ENCODE measurements around the gene ZBTB20.

Gene ZBTB20

GRCh38 chr3:115092220-115092791 is 54.8 kb downstream of the ZBTB20 start:
- Histone ChIP-seq H3K4me2 (ENCODE audit: low read length) (no peak overlapping the region), H3K4me3 (ENCODE audit: low read length) (no peak overlapping the region), H2BK120ac (ENCODE audit: low read depth, low read length) (no peak overlapping the region), H3K79me1 (ENCODE audit: low read length) (no peaks in the 10 kb centered on the region), H4K5ac (ENCODE audit: low read length) (no peak overlapping the region), H3K4me1 (ENCODE audit: control insufficient read depth, low read depth, low read length) (no peaks in the 10 kb centered on the region), H3K18ac (ENCODE audit: low read length) (no peak overlapping the region), H3K9ac (ENCODE audit: low read length) (no peak overlapping the region), H2AK5ac (ENCODE audit: low read length) (no peak overlapping the region), H3K4ac (ENCODE audit: low read depth, low read length) (no peak overlapping the region), H2BK15ac (replicated peaks; ENCODE audit: low read depth) (no peak overlapping the region), H3K36me3 (ENCODE audit: control insufficient read depth, insufficient read depth, low read length) (no peaks in the 10 kb centered on the region), H3K23ac (ENCODE audit: low read length) (no peak overlapping the region), H3K56ac (ENCODE audit: low read length) (no peak overlapping the region), H3K27me3 (ENCODE audit: insufficient read depth, low read length, poor library complexity) (no peaks in the 10 kb centered on the region), H2BK5ac (ENCODE audit: low read length) (no peak overlapping the region), H3K27ac (ENCODE audit: low read depth, low read length) (no peak overlapping the region), H3K79me2 (ENCODE audit: control insufficient read depth, insufficient read depth, low read length) (no peaks in the 10 kb centered on the region), H4K8ac (ENCODE audit: low read depth, low read length) (no peak overlapping the region)
- DNase-seq, result peak; percentile 63
- WGBS (ENCODE audit: extremely low coverage, insufficient coverage, low lambda C conversion rate), result no CpG with 5 or more reads among the region's 4 CpGs

- Histone ChIP-seq H3K4me3 (ENCODE audit: low read length) (no peak overlapping the region), H3K4me1 (ENCODE audit: control insufficient read depth, low read depth, low read length) (no peaks in the 10 kb centered on the region), H3K79me2 (ENCODE audit: control insufficient read depth, insufficient read depth, low read length) (no peaks in the 10 kb centered on the region), H3K4ac (ENCODE audit: low read depth, low read length) (no peak overlapping the region), H4K8ac (ENCODE audit: low read depth, low read length) (no peak overlapping the region), H3K56ac (ENCODE audit: low read length) (no peak overlapping the region), H3K4me2 (ENCODE audit: low read length) (no peak overlapping the region), H3K18ac (ENCODE audit: low read length) (no peak overlapping the region), H2BK120ac (ENCODE audit: low read depth, low read length) (no peak overlapping the region), H3K27ac (ENCODE audit: low read depth, low read length) (no peak overlapping the region), H3K9ac (ENCODE audit: low read length) (no peak overlapping the region), H3K23ac (ENCODE audit: low read length) (no peak overlapping the region), H3K27me3 (ENCODE audit: insufficient read depth, low read length, poor library complexity) (no peaks in the 10 kb centered on the region), H2BK5ac (ENCODE audit: low read length) (no peak overlapping the region), H4K5ac (ENCODE audit: low read length) (no peak overlapping the region), H3K36me3 (ENCODE audit: control insufficient read depth, insufficient read depth, low read length) (no peaks in the 10 kb centered on the region), H2BK15ac (replicated peaks; ENCODE audit: low read depth) (no peak overlapping the region), H3K79me1 (ENCODE audit: low read length) (no peaks in the 10 kb centered on the region), H2AK5ac (ENCODE audit: low read length) (no peak overlapping the region)
- DNase-seq, result no peak
- WGBS (ENCODE audit: extremely low coverage, insufficient coverage, low lambda C conversion rate), result no CpG with 5 or more reads among the region's 1 CpG
Observed at GRCh38 chr3:115090712-115091111, 56.4 kb downstream of the ZBTB20 start.

- Histone ChIP-seq H3K4me1 (ENCODE audit: control insufficient read depth, low read depth, low read length) (no peaks in the 10 kb centered on the region), H3K4me3 (ENCODE audit: low read length) (no peak overlapping the region), H3K9ac (ENCODE audit: low read length) (no peak overlapping the region), H3K56ac (ENCODE audit: low read length) (no peak overlapping the region), H2AK5ac (ENCODE audit: low read length) (no peak overlapping the region), H4K5ac (ENCODE audit: low read length) (no peak overlapping the region), H3K4ac (ENCODE audit: low read depth, low read length) (no peak overlapping the region), H3K4me2 (ENCODE audit: low read length) (no peak overlapping the region), H3K27me3 (ENCODE audit: insufficient read depth, low read length, poor library complexity) (no peaks in the 10 kb centered on the region), H3K79me1 (ENCODE audit: low read length) (no peaks in the 10 kb centered on the region), H2BK5ac (ENCODE audit: low read length) (no peak overlapping the region), H2BK120ac (ENCODE audit: low read depth, low read length) (no peak overlapping the region), H3K36me3 (ENCODE audit: control insufficient read depth, insufficient read depth, low read length) (no peaks in the 10 kb centered on the region), H3K27ac (ENCODE audit: low read depth, low read length) (no peak overlapping the region), H4K8ac (ENCODE audit: low read depth, low read length) (no peak overlapping the region), H3K23ac (ENCODE audit: low read length) (no peak overlapping the region), H3K79me2 (ENCODE audit: control insufficient read depth, insufficient read depth, low read length) (no peaks in the 10 kb centered on the region), H3K18ac (ENCODE audit: low read length) (no peak overlapping the region), H2BK15ac (replicated peaks; ENCODE audit: low read depth) (no peak overlapping the region)
- WGBS (ENCODE audit: extremely low coverage, insufficient coverage, low lambda C conversion rate), result no CpG with 5 or more reads among the region's 2 CpGs
- DNase-seq, result no peak
Observed at GRCh38 chr3:115089481-115089880, 57.6 kb downstream of the ZBTB20 start.

- no peak for DNase-seq
- H2AK5ac ChIP-seq (ENCODE audit: low read length), result no peak overlapping the region
- no peaks in the 10 kb centered on the region for H3K27me3 ChIP-seq (ENCODE audit: insufficient read depth, low read length, poor library complexity)
- no peak overlapping the region for H4K5ac ChIP-seq (ENCODE audit: low read length)
- H3K23ac ChIP-seq (ENCODE audit: low read length), result no peak overlapping the region
- H3K4me3 ChIP-seq (ENCODE audit: low read length), result no peak overlapping the region
- no peaks in the 10 kb centered on the region for H3K79me1 ChIP-seq (ENCODE audit: low read length)
- no peak overlapping the region for H4K8ac ChIP-seq (ENCODE audit: low read depth, low read length)
- no peak overlapping the region for H2BK5ac ChIP-seq (ENCODE audit: low read length)
- H2BK15ac ChIP-seq (replicated peaks; ENCODE audit: low read depth), result no peak overlapping the region
- no peaks in the 10 kb centered on the region for H3K36me3 ChIP-seq (ENCODE audit: control insufficient read depth, insufficient read depth, low read length)
- H3K4me2 ChIP-seq (ENCODE audit: low read length), result no peak overlapping the region
- H3K4me1 ChIP-seq (ENCODE audit: control insufficient read depth, low read depth, low read length), result no peaks in the 10 kb centered on the region
- H3K56ac ChIP-seq (ENCODE audit: low read length), result no peak overlapping the region
- no peak overlapping the region for H3K9ac ChIP-seq (ENCODE audit: low read length)
- H3K18ac ChIP-seq (ENCODE audit: low read length), result no peak overlapping the region
- no peak overlapping the region for H2BK120ac ChIP-seq (ENCODE audit: low read depth, low read length)
- no peaks in the 10 kb centered on the region for H3K79me2 ChIP-seq (ENCODE audit: control insufficient read depth, insufficient read depth, low read length)
- H3K4ac ChIP-seq (ENCODE audit: low read depth, low read length), result no peak overlapping the region
- no peak overlapping the region for H3K27ac ChIP-seq (ENCODE audit: low read depth, low read length)
- no CpG with 5 or more reads among the region's 1 CpG for WGBS (ENCODE audit: extremely low coverage, insufficient coverage, low lambda C conversion rate)
Observed at GRCh38 chr3:115087512-115087911, 59.6 kb downstream of the ZBTB20 start.

- H3K18ac ChIP-seq (ENCODE audit: low read length), result no peak overlapping the region
- no peak overlapping the region for H2BK15ac ChIP-seq (replicated peaks; ENCODE audit: low read depth)
- H3K27me3 ChIP-seq (ENCODE audit: insufficient read depth, low read length, poor library complexity), result no peaks in the 10 kb centered on the region
- no peak overlapping the region for H3K56ac ChIP-seq (ENCODE audit: low read length)
- H3K4ac ChIP-seq (ENCODE audit: low read depth, low read length), result no peak overlapping the region
- H3K27ac ChIP-seq (ENCODE audit: low read depth, low read length), result no peak overlapping the region
- no peaks in the 10 kb centered on the region for H3K36me3 ChIP-seq (ENCODE audit: control insufficient read depth, insufficient read depth, low read length)
- no peak overlapping the region for H3K9ac ChIP-seq (ENCODE audit: low read length)
- no peak overlapping the region for H2BK5ac ChIP-seq (ENCODE audit: low read length)
- H2AK5ac ChIP-seq (ENCODE audit: low read length), result no peak overlapping the region
- WGBS (ENCODE audit: extremely low coverage, insufficient coverage, low lambda C conversion rate), result no CpG with 5 or more reads among the region's 2 CpGs
- H3K4me3 ChIP-seq (ENCODE audit: low read length), result no peak overlapping the region
- no peak overlapping the region for H4K8ac ChIP-seq (ENCODE audit: low read depth, low read length)
- no peak overlapping the region for H3K23ac ChIP-seq (ENCODE audit: low read length)
- no peaks in the 10 kb centered on the region for H3K79me2 ChIP-seq (ENCODE audit: control insufficient read depth, insufficient read depth, low read length)
- H2BK120ac ChIP-seq (ENCODE audit: low read depth, low read length), result no peak overlapping the region
- H3K79me1 ChIP-seq (ENCODE audit: low read length), result no peaks in the 10 kb centered on the region
- H4K5ac ChIP-seq (ENCODE audit: low read length), result no peak overlapping the region
- no peaks in the 10 kb centered on the region for H3K4me1 ChIP-seq (ENCODE audit: control insufficient read depth, low read depth, low read length)
- DNase-seq, result no peak
- H3K4me2 ChIP-seq (ENCODE audit: low read length), result no peak overlapping the region
Observed at GRCh38 chr3:115086344-115086743, 60.7 kb downstream of the ZBTB20 start.

GRCh38 chr3:115085197-115085865 is 61.8 kb downstream of the ZBTB20 start:
- no peak overlapping the region for H3K9ac ChIP-seq (ENCODE audit: low read length)
- H2BK15ac ChIP-seq (replicated peaks; ENCODE audit: low read depth), result no peak overlapping the region
- H2AK5ac ChIP-seq (ENCODE audit: low read length), result no peak overlapping the region
- no peak overlapping the region for H4K5ac ChIP-seq (ENCODE audit: low read length)
- H3K4me3 ChIP-seq (ENCODE audit: low read length), result no peak overlapping the region
- H3K4ac ChIP-seq (ENCODE audit: low read depth, low read length), result no peak overlapping the region
- no peak overlapping the region for H2BK5ac ChIP-seq (ENCODE audit: low read length)
- no peak overlapping the region for H3K23ac ChIP-seq (ENCODE audit: low read length)
- H3K4me2 ChIP-seq (ENCODE audit: low read length), result no peak overlapping the region
- WGBS (ENCODE audit: extremely low coverage, insufficient coverage, low lambda C conversion rate), result no CpG with 5 or more reads among the region's 2 CpGs
- no peak overlapping the region for H3K27ac ChIP-seq (ENCODE audit: low read depth, low read length)
- no peaks in the 10 kb centered on the region for H3K79me1 ChIP-seq (ENCODE audit: low read length)
- DNase-seq, result peak; percentile 26
- H3K4me1 ChIP-seq (ENCODE audit: control insufficient read depth, low read depth, low read length), result no peaks in the 10 kb centered on the region
- no peaks in the 10 kb centered on the region for H3K27me3 ChIP-seq (ENCODE audit: insufficient read depth, low read length, poor library complexity)
- no peak overlapping the region for H4K8ac ChIP-seq (ENCODE audit: low read depth, low read length)
- H2BK120ac ChIP-seq (ENCODE audit: low read depth, low read length), result no peak overlapping the region
- H3K18ac ChIP-seq (ENCODE audit: low read length), result no peak overlapping the region
- no peaks in the 10 kb centered on the region for H3K79me2 ChIP-seq (ENCODE audit: control insufficient read depth, insufficient read depth, low read length)
- no peak overlapping the region for H3K56ac ChIP-seq (ENCODE audit: low read length)
- H3K36me3 ChIP-seq (ENCODE audit: control insufficient read depth, insufficient read depth, low read length), result no peaks in the 10 kb centered on the region
